HepG2 (cell line): ENCODE data around the gene INPP4B.

ENCODE experiments used
- ADNP ChIP-seq: sonication (generic); formaldehyde crosslinking; IDR thresholded peaks from 2 replicates; pipeline ENCODE4 v1.4.0; 2020; ENCODE audit warnings: missing genetic modification reagents
- EZH2 ChIP-seq: conservative IDR thresholded peaks from 2 replicates; pipeline ENCODE4 v1.6.1; 2012; ENCODE audit warnings: mild to moderate bottlenecking, low read depth, low read length, moderate library complexity
- JUND ChIP-seq: sonication (generic); formaldehyde crosslinking; IDR thresholded peaks from 2 replicates; pipeline ENCODE4 v1.8.0; 2022; ENCODE audit warnings: mild to moderate bottlenecking, missing genetic modification reagents
- KAT2B ChIP-seq: fragments of 150-350 bp; IDR thresholded peaks from 2 replicates; pipeline ENCODE4 v1.6.1; 2014; ENCODE audit warnings: low read depth, low read length, borderline replicate concordance
- RAD21 ChIP-seq: fragments of 450-650 bp; formaldehyde crosslinking; IDR thresholded peaks from 2 replicates; pipeline ENCODE4 v1.5.0; 2020; ENCODE audit warnings: mild to moderate bottlenecking
- RFX5 ChIP-seq: IDR thresholded peaks from 2 replicates; pipeline ENCODE4 v1.6.1; 2011; ENCODE audit warnings: low read depth, low read length, improper control_type of control experiment
- SP4 ChIP-seq: sonication (generic); formaldehyde crosslinking; IDR thresholded peaks from 2 replicates; pipeline ENCODE4 v1.8.1; 2023; ENCODE audit warnings: mild to moderate bottlenecking, missing genetic modification reagents
- ZNF10 ChIP-seq: sonication (generic); formaldehyde crosslinking; IDR thresholded peaks from 2 replicates; pipeline ENCODE4 v1.4.0; 2020; ENCODE audit warnings: mild to moderate bottlenecking, low read depth, missing genetic modification reagents, borderline replicate concordance
- ZNF331 ChIP-seq: sonication (generic); formaldehyde crosslinking; IDR thresholded peaks from 2 replicates; pipeline ENCODE4 v1.4.0; 2020; ENCODE audit warnings: missing genetic modification reagents
- TF ChIP-seq, protein P1 (sequence below): sonication (generic); formaldehyde crosslinking; IDR thresholded peaks from 2 replicates; pipeline ENCODE4; 2020; ENCODE audit warnings: missing genetic modification reagents, mild to moderate bottlenecking, borderline replicate concordance
- TF ChIP-seq, protein P2 (sequence below): sonication (generic); formaldehyde crosslinking; IDR thresholded peaks from 2 replicates; pipeline ENCODE4 v1.8.1; 2023; ENCODE audit warnings: mild to moderate bottlenecking, missing genetic modification reagents
- TF ChIP-seq, protein P3 (sequence below): sonication (generic); formaldehyde crosslinking; IDR thresholded peaks from 2 replicates; pipeline ENCODE4 v1.5.0; 2020; ENCODE audit warnings: mild to moderate bottlenecking, missing genetic modification reagents, moderate library complexity
- TF ChIP-seq, protein P4 (sequence below), 2 experiments: IDR thresholded peaks; 2 replicates each; pipeline ENCODE4 v1.6.1; 2011 to 2012; ENCODE audit warnings: low read length in 2 of 2, borderline replicate concordance in 1 of 2, low read depth in 1 of 2, mild to moderate bottlenecking in 1 of 2, moderate library complexity in 1 of 2
- TF ChIP-seq, protein P5 (sequence below): sonication (generic); formaldehyde crosslinking; conservative IDR thresholded peaks from 2 replicates; pipeline ENCODE4 v1.8.0; 2022; ENCODE audit warnings: low read depth, missing genetic modification reagents

DNA sequence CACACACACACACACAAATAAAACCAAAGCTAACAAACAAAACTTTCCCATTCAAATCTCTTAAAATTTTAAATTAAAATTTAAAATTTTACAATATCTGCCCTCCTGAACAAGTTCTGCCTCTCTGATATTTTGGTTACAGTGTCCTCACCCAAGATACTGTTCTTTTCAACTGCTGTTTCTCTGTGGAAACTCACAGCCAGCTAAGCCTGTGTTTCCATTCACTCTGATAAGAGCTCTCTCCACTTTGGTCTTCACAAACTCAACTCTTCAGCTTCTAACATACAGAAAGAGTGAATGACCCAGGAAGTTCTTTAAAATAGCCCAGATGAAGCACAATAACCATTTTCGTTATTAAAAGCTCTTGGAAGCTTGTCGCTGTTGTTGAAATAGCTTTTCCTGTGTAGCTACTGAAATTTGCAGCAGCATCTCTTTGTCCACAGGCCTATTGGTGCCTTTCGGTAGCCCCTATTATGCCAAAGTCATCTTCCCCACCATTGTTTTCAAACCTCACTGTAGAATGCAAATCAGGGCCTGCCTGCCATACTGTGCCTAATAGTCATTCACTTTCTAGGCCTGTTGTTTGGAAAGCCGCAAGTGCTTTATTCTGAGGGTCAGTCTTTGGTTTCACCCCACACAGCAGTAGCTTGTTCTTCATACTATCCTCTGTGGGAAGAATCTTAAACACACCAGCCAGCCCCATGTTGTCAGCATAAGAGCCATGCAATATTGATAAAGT lies 19.4 kb downstream of the INPP4B start:
- TF ChIP-seq, protein P1, sequence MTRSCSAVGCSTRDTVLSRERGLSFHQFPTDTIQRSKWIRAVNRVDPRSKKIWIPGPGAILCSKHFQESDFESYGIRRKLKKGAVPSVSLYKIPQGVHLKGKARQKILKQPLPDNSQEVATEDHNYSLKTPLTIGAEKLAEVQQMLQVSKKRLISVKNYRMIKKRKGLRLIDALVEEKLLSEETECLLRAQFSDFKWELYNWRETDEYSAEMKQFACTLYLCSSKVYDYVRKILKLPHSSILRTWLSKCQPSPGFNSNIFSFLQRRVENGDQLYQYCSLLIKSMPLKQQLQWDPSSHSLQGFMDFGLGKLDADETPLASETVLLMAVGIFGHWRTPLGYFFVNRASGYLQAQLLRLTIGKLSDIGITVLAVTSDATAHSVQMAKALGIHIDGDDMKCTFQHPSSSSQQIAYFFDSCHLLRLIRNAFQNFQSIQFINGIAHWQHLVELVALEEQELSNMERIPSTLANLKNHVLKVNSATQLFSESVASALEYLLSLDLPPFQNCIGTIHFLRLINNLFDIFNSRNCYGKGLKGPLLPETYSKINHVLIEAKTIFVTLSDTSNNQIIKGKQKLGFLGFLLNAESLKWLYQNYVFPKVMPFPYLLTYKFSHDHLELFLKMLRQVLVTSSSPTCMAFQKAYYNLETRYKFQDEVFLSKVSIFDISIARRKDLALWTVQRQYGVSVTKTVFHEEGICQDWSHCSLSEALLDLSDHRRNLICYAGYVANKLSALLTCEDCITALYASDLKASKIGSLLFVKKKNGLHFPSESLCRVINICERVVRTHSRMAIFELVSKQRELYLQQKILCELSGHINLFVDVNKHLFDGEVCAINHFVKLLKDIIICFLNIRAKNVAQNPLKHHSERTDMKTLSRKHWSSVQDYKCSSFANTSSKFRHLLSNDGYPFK (CRISPR knock-in tag) = no peak
- TF ChIP-seq, protein P2, sequence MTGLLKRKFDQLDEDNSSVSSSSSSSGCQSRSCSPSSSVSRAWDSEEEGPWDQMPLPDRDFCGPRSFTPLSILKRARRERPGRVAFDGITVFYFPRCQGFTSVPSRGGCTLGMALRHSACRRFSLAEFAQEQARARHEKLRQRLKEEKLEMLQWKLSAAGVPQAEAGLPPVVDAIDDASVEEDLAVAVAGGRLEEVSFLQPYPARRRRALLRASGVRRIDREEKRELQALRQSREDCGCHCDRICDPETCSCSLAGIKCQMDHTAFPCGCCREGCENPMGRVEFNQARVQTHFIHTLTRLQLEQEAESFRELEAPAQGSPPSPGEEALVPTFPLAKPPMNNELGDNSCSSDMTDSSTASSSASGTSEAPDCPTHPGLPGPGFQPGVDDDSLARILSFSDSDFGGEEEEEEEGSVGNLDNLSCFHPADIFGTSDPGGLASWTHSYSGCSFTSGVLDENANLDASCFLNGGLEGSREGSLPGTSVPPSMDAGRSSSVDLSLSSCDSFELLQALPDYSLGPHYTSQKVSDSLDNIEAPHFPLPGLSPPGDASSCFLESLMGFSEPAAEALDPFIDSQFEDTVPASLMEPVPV (CRISPR knock-in tag) = no peak
- TF ChIP-seq JUND (no peak), KAT2B (no peak), RAD21 (CRISPR knock-in tag) (no peak), RFX5 (no peak), ZNF10 (CRISPR knock-in tag) (no peak), ZNF331 (CRISPR knock-in tag) (no peak), EZH2 (no peak), ADNP (CRISPR knock-in tag) (no peak), SP4 (CRISPR knock-in tag) (no peak)
- TF ChIP-seq, protein P3, sequence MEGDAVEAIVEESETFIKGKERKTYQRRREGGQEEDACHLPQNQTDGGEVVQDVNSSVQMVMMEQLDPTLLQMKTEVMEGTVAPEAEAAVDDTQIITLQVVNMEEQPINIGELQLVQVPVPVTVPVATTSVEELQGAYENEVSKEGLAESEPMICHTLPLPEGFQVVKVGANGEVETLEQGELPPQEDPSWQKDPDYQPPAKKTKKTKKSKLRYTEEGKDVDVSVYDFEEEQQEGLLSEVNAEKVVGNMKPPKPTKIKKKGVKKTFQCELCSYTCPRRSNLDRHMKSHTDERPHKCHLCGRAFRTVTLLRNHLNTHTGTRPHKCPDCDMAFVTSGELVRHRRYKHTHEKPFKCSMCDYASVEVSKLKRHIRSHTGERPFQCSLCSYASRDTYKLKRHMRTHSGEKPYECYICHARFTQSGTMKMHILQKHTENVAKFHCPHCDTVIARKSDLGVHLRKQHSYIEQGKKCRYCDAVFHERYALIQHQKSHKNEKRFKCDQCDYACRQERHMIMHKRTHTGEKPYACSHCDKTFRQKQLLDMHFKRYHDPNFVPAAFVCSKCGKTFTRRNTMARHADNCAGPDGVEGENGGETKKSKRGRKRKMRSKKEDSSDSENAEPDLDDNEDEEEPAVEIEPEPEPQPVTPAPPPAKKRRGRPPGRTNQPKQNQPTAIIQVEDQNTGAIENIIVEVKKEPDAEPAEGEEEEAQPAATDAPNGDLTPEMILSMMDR (CRISPR knock-in tag) = no peak
- TF ChIP-seq, protein P4, sequence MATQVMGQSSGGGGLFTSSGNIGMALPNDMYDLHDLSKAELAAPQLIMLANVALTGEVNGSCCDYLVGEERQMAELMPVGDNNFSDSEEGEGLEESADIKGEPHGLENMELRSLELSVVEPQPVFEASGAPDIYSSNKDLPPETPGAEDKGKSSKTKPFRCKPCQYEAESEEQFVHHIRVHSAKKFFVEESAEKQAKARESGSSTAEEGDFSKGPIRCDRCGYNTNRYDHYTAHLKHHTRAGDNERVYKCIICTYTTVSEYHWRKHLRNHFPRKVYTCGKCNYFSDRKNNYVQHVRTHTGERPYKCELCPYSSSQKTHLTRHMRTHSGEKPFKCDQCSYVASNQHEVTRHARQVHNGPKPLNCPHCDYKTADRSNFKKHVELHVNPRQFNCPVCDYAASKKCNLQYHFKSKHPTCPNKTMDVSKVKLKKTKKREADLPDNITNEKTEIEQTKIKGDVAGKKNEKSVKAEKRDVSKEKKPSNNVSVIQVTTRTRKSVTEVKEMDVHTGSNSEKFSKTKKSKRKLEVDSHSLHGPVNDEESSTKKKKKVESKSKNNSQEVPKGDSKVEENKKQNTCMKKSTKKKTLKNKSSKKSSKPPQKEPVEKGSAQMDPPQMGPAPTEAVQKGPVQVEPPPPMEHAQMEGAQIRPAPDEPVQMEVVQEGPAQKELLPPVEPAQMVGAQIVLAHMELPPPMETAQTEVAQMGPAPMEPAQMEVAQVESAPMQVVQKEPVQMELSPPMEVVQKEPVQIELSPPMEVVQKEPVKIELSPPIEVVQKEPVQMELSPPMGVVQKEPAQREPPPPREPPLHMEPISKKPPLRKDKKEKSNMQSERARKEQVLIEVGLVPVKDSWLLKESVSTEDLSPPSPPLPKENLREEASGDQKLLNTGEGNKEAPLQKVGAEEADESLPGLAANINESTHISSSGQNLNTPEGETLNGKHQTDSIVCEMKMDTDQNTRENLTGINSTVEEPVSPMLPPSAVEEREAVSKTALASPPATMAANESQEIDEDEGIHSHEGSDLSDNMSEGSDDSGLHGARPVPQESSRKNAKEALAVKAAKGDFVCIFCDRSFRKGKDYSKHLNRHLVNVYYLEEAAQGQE (IDR thresholded peaks at IDR 0.05; ENCODE audit: borderline replicate concordance in 1 of 2, low read depth in 1 of 2, low read length in 2 of 2) = no peak
- TF ChIP-seq, protein P5, sequence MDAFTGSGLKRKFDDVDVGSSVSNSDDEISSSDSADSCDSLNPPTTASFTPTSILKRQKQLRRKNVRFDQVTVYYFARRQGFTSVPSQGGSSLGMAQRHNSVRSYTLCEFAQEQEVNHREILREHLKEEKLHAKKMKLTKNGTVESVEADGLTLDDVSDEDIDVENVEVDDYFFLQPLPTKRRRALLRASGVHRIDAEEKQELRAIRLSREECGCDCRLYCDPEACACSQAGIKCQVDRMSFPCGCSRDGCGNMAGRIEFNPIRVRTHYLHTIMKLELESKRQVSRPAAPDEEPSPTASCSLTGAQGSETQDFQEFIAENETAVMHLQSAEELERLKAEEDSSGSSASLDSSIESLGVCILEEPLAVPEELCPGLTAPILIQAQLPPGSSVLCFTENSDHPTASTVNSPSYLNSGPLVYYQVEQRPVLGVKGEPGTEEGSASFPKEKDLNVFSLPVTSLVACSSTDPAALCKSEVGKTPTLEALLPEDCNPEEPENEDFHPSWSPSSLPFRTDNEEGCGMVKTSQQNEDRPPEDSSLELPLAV (CRISPR knock-in tag) = no peak
